ENCODE data around the gene TERT. TPM values are rescaled to one million over a fixed set of nuclear protein-coding genes. Genes with fewer than 3 reads are reported as not detected.

TERT gene
- polyA plus RNA-seq, 2 of the 4 experiments (the other 2 are of a cell fraction) = 1.1 to 4.0 TPM

- CTCF ChIA-PET = no interaction called here
- Histone ChIP-seq H3K4me3 (no peak overlapping the region), H3K27ac (no peak overlapping the region), H3K9me3 (no peaks in the 10 kb centered on the region), H3K4me1 (no peaks in the 10 kb centered on the region), H3K4me2 (no peak overlapping the region)
- ATAC-seq (no peak), FAIRE-seq (no peak), DNase-seq (ENCODE audit: low read depth in 1 of 2, low spot score in 1 of 2) (no peak)
- 96% methylated on average over 26 of the region's 39 CpGs for WGBS (ENCODE audit: missing lambda C conversion rate)
- POLR2A ChIA-PET = no interaction called here
- TF ChIP-seq ZC3H11A (IDR thresholded peaks at IDR 0.05) (no peak), EHF (CRISPR knock-in tag; IDR thresholded peaks at IDR 0.05) (no peak), MYC (IDR thresholded peaks at IDR 0.05; ENCODE audit: borderline replicate concordance, low read length) (no peak), HES2 (IDR thresholded peaks at IDR 0.05) (no peak), CHD4 (IDR thresholded peaks at IDR 0.05; ENCODE audit: borderline replicate concordance) (no peak), RAD21 (conservative IDR thresholded peaks at IDR 0.05 in 1 of 2, IDR thresholded peaks at IDR 0.05 in 1 of 2) (no peak), REST (IDR thresholded peaks at IDR 0.05) (no peak), ZSCAN20 (CRISPR knock-in tag; IDR thresholded peaks at IDR 0.05) (no peak), CTCF (IDR thresholded peaks at IDR 0.05) (no peak)
These were observed 23.6 kb downstream of the TERT start for GRCh38 chr5:1270933-1271914.

DNA sequence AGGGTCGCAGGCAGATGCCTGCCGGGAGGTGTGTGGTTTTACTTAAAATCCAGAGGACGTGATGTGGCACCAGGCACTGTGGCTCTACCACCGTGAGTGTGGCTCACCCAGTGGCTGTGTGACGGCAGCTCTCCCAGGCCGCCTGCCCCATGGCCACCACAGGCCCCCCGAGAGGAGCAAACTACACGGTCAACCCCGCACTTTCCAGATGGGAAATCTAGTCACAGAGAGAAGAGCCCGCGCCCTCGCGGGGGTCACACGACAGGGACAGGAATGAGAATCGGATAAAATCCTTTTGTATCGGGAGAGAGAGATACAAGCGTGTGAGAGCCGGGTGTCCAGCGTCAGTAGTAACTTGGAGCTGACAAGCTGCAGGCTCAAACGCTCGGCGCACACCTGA lies 24.4 kb downstream of the TERT start:
- POLR2A ChIA-PET = no interaction called here
- TF ChIP-seq TP53 (CRISPR knock-in tag; IDR thresholded peaks at IDR 0.05) = no peak
- no peak for TF ChIP-seq KDM1A (IDR thresholded peaks at IDR 0.05; ENCODE audit: low read depth)
- TF ChIP-seq ESRRA (IDR thresholded peaks at IDR 0.05; ENCODE audit: borderline replicate concordance, low read length) = no peak
- TF ChIP-seq NR3C1 (IDR thresholded peaks at IDR 0.05) = no peak
- no peak for TF ChIP-seq MAZ (IDR thresholded peaks at IDR 0.05; ENCODE audit: borderline replicate concordance, low read depth, low read length)
- no peak for TF ChIP-seq ZFP36 (IDR thresholded peaks at IDR 0.05; ENCODE audit: borderline replicate concordance, partially characterized antibody)
- no peak for TF ChIP-seq ATOH8 (CRISPR knock-in tag; IDR thresholded peaks at IDR 0.05; ENCODE audit: low read depth)
- no peak for TF ChIP-seq PBX3 (IDR thresholded peaks at IDR 0.05)
- no peak for TF ChIP-seq HDAC2 (IDR thresholded peaks at IDR 0.05)
- TF ChIP-seq EP300 (IDR thresholded peaks at IDR 0.05) = no peak
- no peak for TF ChIP-seq CBX8 (IDR thresholded peaks at IDR 0.05)
- TF ChIP-seq E2F6 (IDR thresholded peaks at IDR 0.05; ENCODE audit: borderline replicate concordance, low read depth) = no peak
- no peak for TF ChIP-seq RNF2 (IDR thresholded peaks at IDR 0.05; ENCODE audit: borderline replicate concordance, low read depth)
- no peak for TF ChIP-seq FOSB (CRISPR knock-in tag; IDR thresholded peaks at IDR 0.05)
- TF ChIP-seq JUNB (IDR thresholded peaks at IDR 0.05) = no peak
- TF ChIP-seq MAX (IDR thresholded peaks at IDR 0.05) = no peak
- no peak for TF ChIP-seq HMGXB4 (CRISPR knock-in tag; IDR thresholded peaks at IDR 0.05; ENCODE audit: borderline replicate concordance)
- CTCF ChIA-PET = no interaction called here
- Histone ChIP-seq H3K4me3 (no peak overlapping the region), H3K4me1 (no peaks in the 10 kb centered on the region), H3K4me2 (no peak overlapping the region), H3K27ac (no peak overlapping the region), H3K9me3 (no peaks in the 10 kb centered on the region)
- FAIRE-seq (no peak), DNase-seq (ENCODE audit: low read depth in 1 of 2, low spot score in 1 of 2) (no peak), ATAC-seq (no peak)
- WGBS (ENCODE audit: missing lambda C conversion rate) = 94% methylated on average over 21 of the region's 22 CpGs
